ENCODE data around the gene CLASP1. TPM values are rescaled to one million over a fixed set of nuclear protein-coding genes. Genes with fewer than 3 reads are reported as not detected.

Gene CLASP1
- total RNA-seq, 1 donor: 46.0 TPM

GRCh38 chr2:121570036-121570666 is 79.1 kb downstream of the CLASP1 start:
- no peaks in the 10 kb centered on the region for H3K36me3 ChIP-seq (ENCODE audit: insufficient read depth, low read length)
- H2AFZ ChIP-seq (ENCODE audit: low read length): no peak overlapping the region
- peaks cover 17% of the 10 kb centered on the region for H3K4me1 ChIP-seq (ENCODE audit: insufficient read depth, low read length)
- no peak overlapping the region for H3K27ac ChIP-seq (ENCODE audit: low read depth, low read length)
- TF ChIP-seq, protein P1, sequence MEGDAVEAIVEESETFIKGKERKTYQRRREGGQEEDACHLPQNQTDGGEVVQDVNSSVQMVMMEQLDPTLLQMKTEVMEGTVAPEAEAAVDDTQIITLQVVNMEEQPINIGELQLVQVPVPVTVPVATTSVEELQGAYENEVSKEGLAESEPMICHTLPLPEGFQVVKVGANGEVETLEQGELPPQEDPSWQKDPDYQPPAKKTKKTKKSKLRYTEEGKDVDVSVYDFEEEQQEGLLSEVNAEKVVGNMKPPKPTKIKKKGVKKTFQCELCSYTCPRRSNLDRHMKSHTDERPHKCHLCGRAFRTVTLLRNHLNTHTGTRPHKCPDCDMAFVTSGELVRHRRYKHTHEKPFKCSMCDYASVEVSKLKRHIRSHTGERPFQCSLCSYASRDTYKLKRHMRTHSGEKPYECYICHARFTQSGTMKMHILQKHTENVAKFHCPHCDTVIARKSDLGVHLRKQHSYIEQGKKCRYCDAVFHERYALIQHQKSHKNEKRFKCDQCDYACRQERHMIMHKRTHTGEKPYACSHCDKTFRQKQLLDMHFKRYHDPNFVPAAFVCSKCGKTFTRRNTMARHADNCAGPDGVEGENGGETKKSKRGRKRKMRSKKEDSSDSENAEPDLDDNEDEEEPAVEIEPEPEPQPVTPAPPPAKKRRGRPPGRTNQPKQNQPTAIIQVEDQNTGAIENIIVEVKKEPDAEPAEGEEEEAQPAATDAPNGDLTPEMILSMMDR (IDR thresholded peaks at IDR 0.05; ENCODE audit: extremely low read depth, low read depth, low read length): no peak
- no peak overlapping the region for H3K4me2 ChIP-seq (ENCODE audit: insufficient read depth, low read length)
- no peak overlapping the region for H3K4me3 ChIP-seq (ENCODE audit: insufficient read depth, low read length)
- H3K79me2 ChIP-seq (ENCODE audit: insufficient read depth, low read length): peaks cover 34% of the 10 kb centered on the region
- H4K20me1 ChIP-seq (ENCODE audit: insufficient read depth, low read length): peaks cover 37% of the 10 kb centered on the region
- H3K9me3 ChIP-seq (ENCODE audit: low read depth, low read length): no peaks in the 10 kb centered on the region
- DNase-seq (ENCODE audit: insufficient read length, low spot score, missing footprints): no peak
- no peaks in the 10 kb centered on the region for H3K27me3 ChIP-seq (ENCODE audit: insufficient read depth, low read length)

GRCh38 chr2:121567957-121568409 is 81.3 kb downstream of the CLASP1 start:
- H3K79me2 ChIP-seq (ENCODE audit: insufficient read depth, low read length): peaks cover 42% of the 10 kb centered on the region
- no peaks in the 10 kb centered on the region for H3K9me3 ChIP-seq (ENCODE audit: low read depth, low read length)
- no peaks in the 10 kb centered on the region for H3K36me3 ChIP-seq (ENCODE audit: insufficient read depth, low read length)
- H3K27ac ChIP-seq (ENCODE audit: low read depth, low read length): no peak overlapping the region
- TF ChIP-seq, protein P1 (IDR thresholded peaks at IDR 0.05; ENCODE audit: extremely low read depth, low read depth, low read length): no peak
- no peak for DNase-seq (ENCODE audit: insufficient read length, low spot score, missing footprints)
- H4K20me1 ChIP-seq (ENCODE audit: insufficient read depth, low read length): peaks cover 45% of the 10 kb centered on the region
- no peak overlapping the region for H3K4me3 ChIP-seq (ENCODE audit: insufficient read depth, low read length)
- no peak overlapping the region for H2AFZ ChIP-seq (ENCODE audit: low read length)
- H3K4me2 ChIP-seq (ENCODE audit: insufficient read depth, low read length): no peak overlapping the region
- H3K27me3 ChIP-seq (ENCODE audit: insufficient read depth, low read length): no peaks in the 10 kb centered on the region
- H3K4me1 ChIP-seq (ENCODE audit: insufficient read depth, low read length): peaks cover 13% of the 10 kb centered on the region

DNA sequence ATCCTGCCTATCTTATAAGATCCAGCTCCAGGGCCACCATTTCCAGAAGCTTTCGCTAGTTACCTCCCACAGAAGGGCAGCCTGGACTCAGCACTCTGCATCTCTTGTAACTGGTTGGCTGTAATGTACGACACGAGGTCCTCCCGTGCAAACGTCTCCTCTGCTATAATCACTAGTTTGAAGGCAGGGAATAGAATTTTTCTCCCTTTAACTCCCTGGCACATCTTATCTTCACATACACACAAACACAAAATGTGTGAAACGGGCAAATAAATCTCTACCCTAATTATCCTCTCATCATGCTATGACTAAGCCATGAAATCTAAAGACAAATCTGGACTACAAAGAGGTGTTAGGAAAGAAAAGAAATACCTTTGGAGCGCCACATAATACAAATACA is 81.8 kb downstream of the CLASP1 start:
- DNase-seq (ENCODE audit: insufficient read length, low spot score, missing footprints): no peak
- H2AFZ ChIP-seq (ENCODE audit: low read length): no peak overlapping the region
- no peak overlapping the region for H3K4me3 ChIP-seq (ENCODE audit: insufficient read depth, low read length)
- no peaks in the 10 kb centered on the region for H3K36me3 ChIP-seq (ENCODE audit: insufficient read depth, low read length)
- H4K20me1 ChIP-seq (ENCODE audit: insufficient read depth, low read length): peaks cover 48% of the 10 kb centered on the region
- H3K4me2 ChIP-seq (ENCODE audit: insufficient read depth, low read length): no peak overlapping the region
- peaks cover 46% of the 10 kb centered on the region for H3K79me2 ChIP-seq (ENCODE audit: insufficient read depth, low read length)
- H3K27me3 ChIP-seq (ENCODE audit: insufficient read depth, low read length): no peaks in the 10 kb centered on the region
- TF ChIP-seq, protein P1 (IDR thresholded peaks at IDR 0.05; ENCODE audit: extremely low read depth, low read depth, low read length): no peak
- H3K27ac ChIP-seq (ENCODE audit: low read depth, low read length): no peak overlapping the region
- no peaks in the 10 kb centered on the region for H3K9me3 ChIP-seq (ENCODE audit: low read depth, low read length)
- H3K4me1 ChIP-seq (ENCODE audit: insufficient read depth, low read length): peaks cover 16% of the 10 kb centered on the region

DNA sequence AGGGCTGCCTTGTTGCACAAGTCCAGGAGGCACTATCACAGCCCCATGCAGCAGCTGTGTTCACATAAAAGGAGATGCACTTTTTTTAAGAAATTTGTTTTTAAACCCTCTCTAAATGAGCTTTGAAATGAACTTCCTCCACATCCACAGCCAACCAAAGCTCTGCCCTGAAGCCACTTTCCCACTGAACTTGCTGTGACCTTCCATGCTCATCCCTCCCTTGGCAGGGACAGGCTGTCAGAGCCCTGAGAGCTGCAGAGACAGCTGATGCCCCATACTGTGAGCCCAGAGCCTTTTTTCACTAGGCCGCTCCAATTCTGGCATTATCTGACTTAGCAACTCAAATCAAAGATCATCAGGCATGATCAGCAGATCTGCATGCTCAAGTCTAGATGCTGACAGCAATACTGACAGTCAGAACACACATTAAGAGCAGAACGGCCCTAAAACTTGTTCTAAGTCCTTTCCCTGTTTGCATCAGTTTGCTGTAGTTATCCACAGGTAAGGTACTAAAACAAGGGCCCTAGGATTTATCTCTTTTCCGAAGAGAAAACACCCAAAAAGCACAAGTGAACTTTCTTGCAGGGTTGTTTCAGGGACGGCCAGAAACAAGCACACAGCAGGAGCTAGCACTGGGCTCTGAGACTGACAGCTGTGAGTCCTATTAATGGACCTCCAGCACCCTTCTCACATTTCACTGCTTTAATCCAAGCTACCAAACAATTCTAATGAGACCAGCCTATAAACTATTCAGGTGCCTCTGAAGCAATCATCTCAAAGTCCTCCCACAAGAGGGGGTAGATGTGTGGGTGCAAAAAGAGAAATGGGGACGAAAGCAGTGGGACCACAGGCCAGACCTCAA is 83.6 kb downstream of the CLASP1 start:
- TF ChIP-seq, protein P1 (IDR thresholded peaks at IDR 0.05; ENCODE audit: extremely low read depth, low read depth, low read length): no peak
- Histone ChIP-seq H3K9me3 (ENCODE audit: low read depth, low read length) (no peaks in the 10 kb centered on the region), H3K4me3 (ENCODE audit: insufficient read depth, low read length) (no peak overlapping the region), H3K27me3 (ENCODE audit: insufficient read depth, low read length) (no peaks in the 10 kb centered on the region), H3K4me2 (ENCODE audit: insufficient read depth, low read length) (no peak overlapping the region), H3K4me1 (ENCODE audit: insufficient read depth, low read length) (peaks cover 19% of the 10 kb centered on the region), H4K20me1 (ENCODE audit: insufficient read depth, low read length) (peaks cover 57% of the 10 kb centered on the region), H3K79me2 (ENCODE audit: insufficient read depth, low read length) (peaks cover 47% of the 10 kb centered on the region), H2AFZ (ENCODE audit: low read length) (no peak overlapping the region), H3K27ac (ENCODE audit: low read depth, low read length) (no peak overlapping the region), H3K36me3 (ENCODE audit: insufficient read depth, low read length) (no peaks in the 10 kb centered on the region)
- no peak for DNase-seq (ENCODE audit: insufficient read length, low spot score, missing footprints)

Data from osteoblast (primary cell).